Measurements from ENCODE around the gene CEMIP2. TPM values are rescaled to one million over a fixed set of nuclear protein-coding genes. Genes with fewer than 3 reads are reported as not detected.
A peak's percentile ranks its signal among the peaks of the same experiment; 100 is the strongest.

CEMIP2 gene
- total and polyA plus RNA-seq, 12 donors, result 4.7 to 34.9 (median 9.6) TPM

GRCh38 chr9:71742703-71743102 lies 25.6 kb downstream of the CEMIP2 start:
- H3K4me1 ChIP-seq, result peaks cover 0 to 43% (median 0%) of the 10 kb centered on the region in 9 donors
- H3K4me3 ChIP-seq, result no peak overlapping the region
- TF ChIP-seq CTCF (IDR thresholded peaks at IDR 0.05), result no peak
- ATAC-seq (no peak), DNase-seq (no peak)
- peaks cover 0 to 94% (median 4%) of the 10 kb centered on the region in 9 donors for H3K36me3 ChIP-seq
- intact Hi-C loops (cut with DNase I), result loop anchor here in 1 of 10 donors (2.0 kb wide), 1 partner anchor 14 kb away; no protein-coding TSS in a partner anchor
- 93 to 96% methylated on average over 4 of the region's 4 CpGs for WGBS, 2 donors
- H3K27ac ChIP-seq, result no peak overlapping the region
- H3K9me3 ChIP-seq, result no peaks in the 10 kb centered on the region
- H3K27me3 ChIP-seq, result no peaks in the 10 kb centered on the region

- Histone ChIP-seq H3K4me3 (no peak overlapping the region), H3K4me1 (peaks cover 0 to 37% (median 0%) of the 10 kb centered on the region in 9 donors), H3K27me3 (no peaks in the 10 kb centered on the region), H3K36me3 (peaks cover 0 to 94% (median 4%) of the 10 kb centered on the region in 9 donors), H3K9me3 (no peaks in the 10 kb centered on the region), H3K27ac (no peak overlapping the region)
- no peak for TF ChIP-seq CTCF (IDR thresholded peaks at IDR 0.05)
- DNase-seq (no peak), ATAC-seq (peak in 1 of 8 donors; percentile 34)
- intact Hi-C loops (cut with DNase I), result loop anchor here in 1 of 10 donors (2.0 kb wide), 1 partner anchor 15 kb away; no protein-coding TSS in a partner anchor
- WGBS, 2 donors, result 56 to 69% methylated on average over 10 of the region's 10 CpGs
These were observed 26.2 kb downstream of the CEMIP2 start for GRCh38 chr9:71741926-71742648.

- TF ChIP-seq CTCF (IDR thresholded peaks at IDR 0.05), result no peak
- Histone ChIP-seq H3K36me3 (peaks cover 0 to 94% (median 2%) of the 10 kb centered on the region in 9 donors), H3K27me3 (no peaks in the 10 kb centered on the region), H3K9me3 (no peaks in the 10 kb centered on the region), H3K27ac (no peak overlapping the region), H3K4me1 (peaks cover 0 to 22% (median 0%) of the 10 kb centered on the region in 9 donors), H3K4me3 (no peak overlapping the region)
- 93 to 99% methylated on average over 2 of the region's 2 CpGs for whole genome bisulfite sequencing, 2 donors
- intact Hi-C loops (cut with DNase I), result no loop called here
- ATAC-seq, result no peak
- DNase-seq, result no peak
These were observed 28.1 kb downstream of the CEMIP2 start for GRCh38 chr9:71740199-71740598.

- peak in 2 of 8 donors; percentile 37 to 62 for ATAC-seq
These were observed 30.9 kb downstream of the CEMIP2 start for GRCh38 chr9:71737455-71737854.

More at GRCh38 chr9:71737455-71737854, 30.9 kb downstream of the CEMIP2 start:
- Histone ChIP-seq H3K27ac (no peak overlapping the region), H3K27me3 (no peaks in the 10 kb centered on the region), H3K36me3 (peaks cover 0 to 93% (median 5%) of the 10 kb centered on the region in 9 donors), H3K4me1 (peaks cover 0 to 3% (median 0%) of the 10 kb centered on the region in 9 donors), H3K4me3 (no peak overlapping the region), H3K9me3 (no peaks in the 10 kb centered on the region)
- WGBS, 2 donors, result 75 to 78% methylated on average over 2 of the region's 2 CpGs
- no peak for TF ChIP-seq CTCF (IDR thresholded peaks at IDR 0.05)
- no peak for DNase-seq
- intact Hi-C loops (cut with DNase I), result no loop called here
